ENCODE measurements around the gene KLHL26.

DNA sequence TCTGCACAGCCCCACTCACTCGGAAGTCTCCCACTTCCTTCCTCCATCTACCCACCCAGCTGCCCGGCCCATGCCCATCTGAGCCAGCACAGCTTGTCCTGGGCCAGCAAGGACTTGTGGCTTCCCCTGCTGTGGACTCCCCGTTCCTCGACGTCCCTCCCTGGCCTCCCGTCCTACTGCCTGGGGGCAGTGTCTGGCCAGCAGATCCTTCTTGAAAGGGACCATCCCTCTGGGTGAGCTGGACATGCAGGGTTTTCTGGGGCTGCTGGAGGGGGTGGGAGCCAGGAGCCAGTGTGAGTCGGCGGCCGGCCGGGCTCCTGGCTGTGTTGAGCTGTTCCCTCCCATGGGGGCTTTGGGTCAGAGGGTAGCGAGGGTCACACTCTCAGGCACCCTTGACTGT is 73.4 kb downstream of the KLHL26 start:
- TF ChIP-seq CTCF (IDR thresholded peaks at IDR 0.05 in 2 of 3, conservative IDR thresholded peaks at IDR 0.05 in 1 of 3; ENCODE audit: insufficient read depth in 2 of 3, low read depth in 1 of 3, low read length in 3 of 3) (no peak), E2F4 (CRISPR knock-in tag; IDR thresholded peaks at IDR 0.05; ENCODE audit: low read depth) (no peak), EZH2 (IDR thresholded peaks at IDR 0.05; ENCODE audit: borderline replicate concordance, low read depth, low read length) (no peak), ZZZ3 (IDR thresholded peaks at IDR 0.05) (no peak), ZNF133 (CRISPR knock-in tag; IDR thresholded peaks at IDR 0.05) (no peak), ZNF274 (IDR thresholded peaks at IDR 0.05; ENCODE audit: borderline replicate concordance, low read depth, low read length) (no peak), SRF (CRISPR knock-in tag; IDR thresholded peaks at IDR 0.05) (no peak), MCM7 (IDR thresholded peaks at IDR 0.05) (no peak), BRCA1 (IDR thresholded peaks at IDR 0.05) (no peak), BRCA1 (CRISPR knock-in tag; IDR thresholded peaks at IDR 0.05) (no peak), CREB1 (IDR thresholded peaks at IDR 0.05) (no peak), CREB1 (CRISPR knock-in tag; IDR thresholded peaks at IDR 0.05) (no peak), RNF2 (IDR thresholded peaks at IDR 0.05) (no peak), POLR2A (conservative IDR thresholded peaks at IDR 0.05) (no peak)
- TF ChIP-seq, protein P1, sequence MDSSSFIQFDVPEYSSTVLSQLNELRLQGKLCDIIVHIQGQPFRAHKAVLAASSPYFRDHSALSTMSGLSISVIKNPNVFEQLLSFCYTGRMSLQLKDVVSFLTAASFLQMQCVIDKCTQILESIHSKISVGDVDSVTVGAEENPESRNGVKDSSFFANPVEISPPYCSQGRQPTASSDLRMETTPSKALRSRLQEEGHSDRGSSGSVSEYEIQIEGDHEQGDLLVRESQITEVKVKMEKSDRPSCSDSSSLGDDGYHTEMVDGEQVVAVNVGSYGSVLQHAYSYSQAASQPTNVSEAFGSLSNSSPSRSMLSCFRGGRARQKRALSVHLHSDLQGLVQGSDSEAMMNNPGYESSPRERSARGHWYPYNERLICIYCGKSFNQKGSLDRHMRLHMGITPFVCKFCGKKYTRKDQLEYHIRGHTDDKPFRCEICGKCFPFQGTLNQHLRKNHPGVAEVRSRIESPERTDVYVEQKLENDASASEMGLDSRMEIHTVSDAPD (CRISPR knock-in tag; IDR thresholded peaks at IDR 0.05), result no peak
- TF ChIP-seq, protein P2, sequence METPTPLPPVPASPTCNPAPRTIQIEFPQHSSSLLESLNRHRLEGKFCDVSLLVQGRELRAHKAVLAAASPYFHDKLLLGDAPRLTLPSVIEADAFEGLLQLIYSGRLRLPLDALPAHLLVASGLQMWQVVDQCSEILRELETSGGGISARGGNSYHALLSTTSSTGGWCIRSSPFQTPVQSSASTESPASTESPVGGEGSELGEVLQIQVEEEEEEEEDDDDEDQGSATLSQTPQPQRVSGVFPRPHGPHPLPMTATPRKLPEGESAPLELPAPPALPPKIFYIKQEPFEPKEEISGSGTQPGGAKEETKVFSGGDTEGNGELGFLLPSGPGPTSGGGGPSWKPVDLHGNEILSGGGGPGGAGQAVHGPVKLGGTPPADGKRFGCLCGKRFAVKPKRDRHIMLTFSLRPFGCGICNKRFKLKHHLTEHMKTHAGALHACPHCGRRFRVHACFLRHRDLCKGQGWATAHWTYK (CRISPR knock-in tag; IDR thresholded peaks at IDR 0.05), result no peak
